OCI-M2 (cell line): Measurements from ENCODE around the gene KATNBL1.
"Not testable (repeated sequence)": the region's sequence is repeated elsewhere in the genome, so short reads cannot be mapped to it uniquely, and the experiment has no call there.

Experiments
- DNase-seq: peaks from one replicate; lab custom pipeline; 2025; ENCODE audit not compliant: unreplicated experiment; lab: John Stamatoyannopoulos, UW

KATNBL1 gene

DNA sequence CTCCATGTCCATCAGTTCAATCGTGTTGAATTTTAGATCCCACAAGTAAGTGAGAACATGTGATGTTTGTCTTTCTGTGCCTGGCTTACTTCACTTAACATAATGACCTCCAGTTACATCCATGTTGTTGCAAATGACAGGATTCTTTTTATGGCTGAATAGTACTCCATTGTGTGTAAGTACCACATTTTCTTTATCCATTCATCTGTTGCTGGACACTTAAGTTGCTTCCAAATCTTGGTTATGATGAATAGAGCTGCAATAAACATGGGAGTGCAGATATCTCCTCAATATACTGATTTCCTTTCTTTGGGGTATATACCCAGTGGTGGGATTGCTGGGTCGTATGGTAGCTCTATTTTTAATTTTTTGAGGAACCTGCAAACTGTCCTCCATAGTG lies 89.5 kb downstream of the KATNBL1 start:
- DNase-seq, result not testable (repeated sequence)

DNA sequence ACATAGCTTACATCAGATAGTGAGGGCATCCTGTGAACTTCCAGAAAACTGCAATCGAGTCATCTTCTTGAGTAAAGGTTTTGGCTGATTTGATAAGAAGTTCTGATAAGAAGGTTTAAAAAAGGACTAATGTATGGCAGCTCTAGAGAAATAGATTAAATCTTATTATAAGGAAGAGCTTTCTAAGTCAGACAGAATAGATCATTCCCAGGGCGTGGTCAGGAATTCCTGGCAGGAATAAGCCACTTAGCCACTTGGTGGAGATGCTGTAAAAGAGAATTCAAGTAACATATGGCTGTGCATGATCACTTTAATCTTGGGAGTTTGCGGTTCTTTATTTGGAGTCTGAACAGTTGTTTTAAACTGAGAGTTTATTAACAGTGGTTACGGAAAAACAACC lies 90.6 kb downstream of the KATNBL1 start:
- DNase-seq, result no peak

DNA sequence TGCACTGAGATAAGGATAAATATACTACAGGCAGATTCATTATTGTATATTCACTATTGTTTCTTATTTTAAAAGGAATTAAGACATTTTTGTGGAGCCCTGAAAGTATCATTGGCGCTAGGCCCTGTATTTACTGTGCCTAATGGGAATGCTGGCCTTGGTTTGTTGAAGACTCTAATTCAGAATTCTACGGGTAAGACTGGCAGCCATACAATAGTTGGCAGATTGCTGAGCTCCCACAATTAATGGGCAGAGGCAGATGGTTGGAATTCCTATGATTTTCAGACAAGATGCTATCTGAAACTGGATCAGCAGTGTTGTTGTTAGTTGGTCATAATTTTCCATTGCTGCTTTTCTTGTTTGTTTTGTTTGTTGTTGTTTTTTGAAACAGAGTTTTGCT lies 93.3 kb downstream of the KATNBL1 start:
- no peak for DNase-seq

DNA sequence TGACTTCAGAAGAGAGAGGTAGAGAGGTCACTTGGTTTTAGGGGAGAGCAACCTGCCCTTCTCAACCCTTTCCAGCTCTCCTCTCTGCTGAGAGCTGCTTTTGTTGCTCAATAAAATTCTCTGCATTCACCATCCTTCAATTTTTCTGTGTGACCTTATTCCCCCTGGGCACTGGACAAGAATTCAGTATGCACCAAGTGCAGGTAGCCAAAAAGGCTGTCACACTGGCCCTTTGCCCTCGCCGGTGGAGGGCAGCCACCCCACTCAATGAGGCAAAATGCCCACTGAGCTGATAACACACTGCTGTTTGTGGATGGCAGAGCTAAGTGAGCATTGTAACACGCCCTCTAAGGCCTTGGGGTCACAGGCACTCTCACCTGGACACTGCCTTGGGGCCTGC lies 95.2 kb downstream of the KATNBL1 start:
- no peak for DNase-seq

DNA sequence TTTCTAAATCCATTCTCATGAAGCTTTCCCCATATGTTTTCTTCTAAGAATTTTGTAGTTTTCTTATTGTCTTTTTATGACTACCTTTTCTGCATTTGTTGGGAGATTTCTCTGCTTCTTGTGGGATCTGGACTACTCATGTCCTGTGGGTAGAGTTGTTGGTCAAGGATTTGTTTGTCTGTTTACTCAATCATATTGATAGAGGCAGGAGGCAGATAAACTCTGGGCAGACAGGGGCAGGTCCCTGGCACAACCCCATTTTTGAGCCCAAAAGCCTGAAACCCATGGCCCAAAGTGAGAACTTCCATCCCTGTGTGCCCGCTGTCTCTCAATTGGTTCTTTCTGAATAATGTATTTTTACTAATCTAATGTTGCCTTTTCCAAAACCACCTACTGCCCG lies 95.7 kb downstream of the KATNBL1 start:
- no peak for DNase-seq

DNA sequence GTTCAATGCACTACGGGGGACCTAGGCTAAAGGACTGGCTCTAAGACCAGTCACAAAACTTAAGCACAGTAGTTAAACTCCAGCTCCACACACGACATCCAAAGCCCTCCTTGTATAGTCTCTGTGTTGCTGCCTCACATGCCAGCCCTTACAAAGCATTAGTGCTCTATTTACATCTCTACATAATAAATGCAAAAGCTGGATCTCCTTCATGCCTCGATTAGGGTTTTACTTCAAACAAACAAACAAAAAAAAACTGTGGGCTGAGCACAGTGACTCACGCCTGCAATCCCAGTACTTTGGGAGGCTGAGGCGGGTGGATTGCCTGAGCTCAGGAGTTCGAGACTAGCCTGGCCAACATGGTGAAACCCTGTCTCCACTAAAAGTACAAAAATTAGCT lies 98.4 kb downstream of the KATNBL1 start:
- no peak for DNase-seq

DNA sequence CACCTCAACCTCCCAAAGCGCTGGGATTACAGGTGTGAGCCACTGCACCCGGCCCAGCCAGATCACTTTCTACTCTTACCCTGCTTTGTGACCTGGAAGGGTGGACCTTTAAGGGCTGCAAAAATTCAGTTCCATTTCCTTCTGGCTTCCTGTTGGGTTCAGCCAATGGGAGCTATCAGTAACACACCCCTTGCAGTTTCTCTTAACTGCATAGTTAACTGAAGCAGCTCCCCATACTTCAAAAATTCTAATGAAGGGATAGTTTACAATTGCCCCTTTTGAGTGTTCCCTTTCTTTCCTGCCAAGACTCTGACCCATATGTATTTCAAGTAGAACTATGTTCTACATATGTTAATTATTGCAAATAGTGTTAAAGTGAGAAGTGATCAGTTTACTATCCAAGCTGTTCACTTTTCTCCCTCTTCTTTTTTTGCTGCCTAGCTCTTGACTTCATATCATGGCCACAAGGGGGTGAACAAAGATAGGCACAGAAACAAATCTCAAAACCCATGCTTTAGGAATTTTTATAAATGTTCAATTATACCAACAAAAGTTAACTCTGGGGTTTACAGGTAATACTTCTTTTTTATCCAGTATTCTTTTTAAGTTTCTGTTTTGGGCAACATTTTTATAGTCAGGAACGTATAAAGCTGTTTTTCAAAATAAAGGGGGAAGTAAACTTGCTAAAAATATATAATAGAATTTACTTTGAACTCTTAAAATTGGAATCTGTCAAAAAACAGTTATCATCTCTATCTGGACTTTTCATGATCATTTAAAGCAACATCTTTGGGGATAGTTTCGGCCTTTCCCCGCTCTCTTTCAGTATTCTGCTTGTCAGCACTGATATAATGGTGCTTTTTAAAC lies 99.9 kb downstream of the KATNBL1 start:
- no peak for DNase-seq

DNA sequence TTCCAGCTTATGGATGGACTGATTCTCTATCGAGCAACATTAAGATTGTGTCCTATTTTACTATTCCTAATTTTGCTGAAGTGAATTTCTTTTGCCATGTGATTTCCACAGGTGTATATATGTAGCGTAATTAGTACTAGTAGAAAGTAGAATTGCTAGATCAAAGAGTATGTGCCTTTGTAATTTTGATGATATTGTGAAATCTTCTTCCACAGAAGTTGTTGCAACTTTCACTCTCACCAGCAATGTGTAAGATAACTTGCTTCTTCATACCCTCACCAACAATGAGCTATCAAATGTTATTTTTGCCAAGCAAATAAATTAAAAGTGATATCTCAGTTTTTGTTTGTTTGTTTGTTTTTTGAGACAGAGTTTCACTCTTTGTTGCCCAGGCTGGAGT lies 102.6 kb downstream of the KATNBL1 start:
- no peak for DNase-seq

DNA sequence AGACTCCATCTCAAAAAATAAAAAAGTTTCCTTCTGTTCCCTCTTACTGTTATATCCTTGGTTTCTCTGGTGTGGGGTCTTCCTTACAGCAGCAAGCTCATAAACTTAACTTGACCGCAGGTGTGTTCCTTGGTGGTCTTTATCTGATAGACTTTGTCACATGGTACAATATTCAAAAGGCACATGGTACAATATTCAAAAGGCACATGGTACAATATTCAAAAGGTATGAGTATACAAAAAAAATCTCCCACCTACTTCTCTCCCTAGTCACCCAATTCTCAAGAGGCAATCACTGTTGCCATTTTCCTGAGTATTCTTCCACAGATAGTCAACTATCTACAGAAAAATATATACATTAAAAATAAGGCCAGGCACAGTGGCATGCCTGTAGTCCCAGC lies 103.5 kb downstream of the KATNBL1 start:
- no peak for DNase-seq

DNA sequence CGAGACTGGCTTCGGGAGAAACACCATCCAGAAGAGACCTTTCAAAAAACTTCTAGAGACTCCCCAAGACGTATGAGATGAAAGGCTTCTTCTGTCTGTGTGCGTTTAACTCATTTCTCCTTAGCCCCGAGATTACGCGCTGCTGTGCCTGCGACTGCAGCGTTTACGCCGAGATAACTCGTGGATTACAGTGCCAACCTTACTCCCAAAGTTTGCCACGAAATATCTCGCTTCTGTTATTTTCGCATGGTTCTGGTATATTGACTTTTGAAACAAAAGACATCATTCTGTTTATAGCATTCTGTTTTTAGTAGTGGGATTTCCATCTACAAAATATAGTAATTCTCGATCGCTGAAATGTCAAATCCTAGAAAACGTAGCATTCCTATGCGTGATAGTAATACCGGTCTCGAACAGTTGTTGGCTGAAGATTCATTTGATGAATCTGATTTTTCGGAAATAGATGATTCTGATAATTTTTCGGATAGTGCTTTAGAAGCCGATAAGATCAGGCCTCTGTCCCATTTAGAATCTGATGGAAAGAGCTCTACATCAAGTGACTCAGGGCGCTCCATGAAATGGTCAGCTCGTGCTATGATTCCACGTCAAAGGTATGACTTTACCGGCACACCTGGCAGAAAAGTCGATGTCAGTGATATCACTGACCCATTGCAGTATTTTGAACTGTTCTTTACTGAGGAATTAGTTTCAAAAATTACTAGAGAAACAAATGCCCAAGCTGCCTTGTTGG lies 107.5 kb downstream of the KATNBL1 start:
- no peak for DNase-seq

DNA sequence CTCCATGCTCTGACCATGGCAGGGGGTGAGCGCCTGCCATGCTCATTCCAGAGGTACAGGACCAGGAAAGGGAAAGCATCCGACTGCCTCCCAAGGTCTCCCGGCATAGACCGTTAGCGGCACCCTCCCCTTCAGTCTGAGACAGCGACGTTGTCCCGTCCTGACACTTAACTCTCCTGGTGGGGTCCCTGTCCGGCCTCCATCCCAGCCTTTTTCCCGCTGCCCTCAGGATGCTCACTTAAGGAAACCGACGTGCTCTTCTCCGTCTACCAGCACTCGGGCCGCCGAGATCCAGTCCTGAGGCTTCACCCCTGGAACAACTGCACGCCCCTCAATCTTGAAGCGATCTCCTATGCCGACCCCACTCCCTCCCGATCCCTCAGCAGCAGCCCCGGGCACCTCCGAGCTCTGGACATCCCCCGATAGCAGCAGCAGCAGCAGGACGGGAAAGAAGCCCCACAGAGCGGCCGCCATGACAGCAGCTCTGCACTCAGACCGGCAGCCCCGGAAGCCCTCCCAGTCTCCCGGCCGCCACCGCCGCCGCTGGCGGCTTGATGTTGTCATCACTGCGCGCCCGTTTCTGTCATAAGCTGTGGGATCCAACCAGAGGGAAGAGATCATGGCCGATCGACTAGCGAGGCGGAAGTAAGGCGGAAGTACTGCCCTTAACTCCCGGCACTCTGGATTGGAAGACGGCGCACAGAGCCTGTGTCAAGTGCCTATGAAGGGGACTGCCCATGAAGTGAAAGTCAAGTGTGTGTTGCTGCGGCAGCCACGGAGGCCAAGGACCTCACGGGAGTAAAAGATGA lies 108.3 kb downstream of the KATNBL1 start, which contains the start of the genes EMC7 and PGBD4:
TSS of gene EMC7 (minus strand) at position 497 of the 809 bp plus-strand sequence. CDS start at position 474, 23 bp downstream.
TSS of gene PGBD4 (plus strand) at position 718 of the 809 bp plus-strand sequence. CDS start 449 bp downstream, outside the sequence.
- peak; percentile 69 for DNase-seq

DNA sequence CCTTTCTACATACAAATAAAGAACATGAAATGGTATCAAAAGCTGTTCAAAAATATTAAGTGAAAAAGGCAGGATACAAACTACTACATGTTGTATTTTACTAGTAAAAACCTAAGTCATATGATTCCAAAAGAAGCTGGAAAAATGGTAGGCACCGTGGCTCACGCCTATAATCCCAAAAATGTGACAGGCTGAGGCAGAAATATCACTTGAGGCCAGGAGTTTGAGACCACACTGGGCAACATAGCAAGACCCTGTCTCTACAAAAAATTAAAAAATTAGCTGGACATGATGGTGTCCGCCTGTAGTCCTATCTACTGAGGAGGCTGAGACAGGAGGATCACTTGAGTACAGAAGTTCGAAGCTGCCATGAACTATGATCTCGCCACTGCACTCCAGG lies 110.0 kb downstream of the KATNBL1 start:
- DNase-seq, result no peak
